HEK293 (cell line): ENCODE results near the gene PALM2AKAP2.
A peak's percentile ranks its signal among the peaks of the same experiment; 100 is the strongest.

Experiments used
- HOXC10 ChIP-seq: sonication (generic); formaldehyde crosslinking; IDR thresholded peaks from 2 replicates; pipeline ENCODE4 v1.8.1; 2023; ENCODE audit warnings: mild to moderate bottlenecking, missing genetic modification reagents
- KLF1 ChIP-seq: fragments of 450-650 bp; formaldehyde crosslinking; IDR thresholded peaks from 2 replicates; pipeline ENCODE4 v1.5.1; 2016; ENCODE audit warnings: missing biosample characterization, missing genetic modification characterization
- KLF16 ChIP-seq: fragments of 450-650 bp; formaldehyde crosslinking; IDR thresholded peaks from 2 replicates; pipeline ENCODE4 v1.5.1; 2017; ENCODE audit warnings: missing biosample characterization, missing genetic modification characterization
- KLF17 ChIP-seq: fragments of 450-650 bp; formaldehyde crosslinking; IDR thresholded peaks from 2 replicates; pipeline ENCODE4 v1.5.1; 2016; ENCODE audit warnings: missing biosample characterization, missing genetic modification characterization
- MYNN ChIP-seq: fragments of 450-650 bp; formaldehyde crosslinking; IDR thresholded peaks from 2 replicates; pipeline ENCODE4 v1.5.1; 2016; ENCODE audit warnings: missing biosample characterization, missing genetic modification characterization, borderline replicate concordance
- RBAK ChIP-seq: fragments of 450-650 bp; formaldehyde crosslinking; IDR thresholded peaks from 2 replicates; pipeline ENCODE4 v1.5.1; 2016; ENCODE audit warnings: missing biosample characterization, missing genetic modification characterization
- SCRT1 ChIP-seq: fragments of 450-650 bp; formaldehyde crosslinking; IDR thresholded peaks from 2 replicates; pipeline ENCODE4 v1.5.1; 2016; ENCODE audit warnings: missing biosample characterization, missing genetic modification characterization, borderline replicate concordance
- ZBTB49 ChIP-seq: fragments of 450-650 bp; formaldehyde crosslinking; IDR thresholded peaks from 2 replicates; pipeline ENCODE4 v1.5.1; 2016; ENCODE audit warnings: missing biosample characterization, missing genetic modification characterization, low read depth
- ZFP41 ChIP-seq: fragments of 450-650 bp; formaldehyde crosslinking; IDR thresholded peaks from 2 replicates; pipeline ENCODE4 v1.5.1; 2016; ENCODE audit warnings: missing biosample characterization, missing genetic modification characterization, borderline replicate concordance
- ZNF10 ChIP-seq: fragments of 450-650 bp; formaldehyde crosslinking; IDR thresholded peaks from 2 replicates; pipeline ENCODE4 v1.5.1; 2017; ENCODE audit warnings: missing biosample characterization, missing genetic modification characterization
- ZNF121 ChIP-seq: fragments of 450-650 bp; formaldehyde crosslinking; IDR thresholded peaks from 2 replicates; pipeline ENCODE4 v1.5.1; 2016; ENCODE audit warnings: missing biosample characterization, missing genetic modification characterization
- ZNF132 ChIP-seq: fragments of 450-650 bp; formaldehyde crosslinking; IDR thresholded peaks from 2 replicates; pipeline ENCODE4 v1.5.1; 2017; ENCODE audit warnings: missing biosample characterization, missing genetic modification characterization, borderline replicate concordance
- ZNF133 ChIP-seq: fragments of 450-650 bp; formaldehyde crosslinking; IDR thresholded peaks from 2 replicates; pipeline ENCODE4 v1.5.1; 2016; ENCODE audit warnings: missing biosample characterization, missing genetic modification characterization
- ZNF146 ChIP-seq: fragments of 450-650 bp; formaldehyde crosslinking; IDR thresholded peaks from 2 replicates; pipeline ENCODE4 v1.5.1; 2016; ENCODE audit warnings: missing biosample characterization, missing genetic modification characterization
- ZNF16 ChIP-seq: fragments of 450-650 bp; formaldehyde crosslinking; IDR thresholded peaks from 2 replicates; pipeline ENCODE4 v1.5.1; 2016; ENCODE audit warnings: low read depth, missing biosample characterization, missing genetic modification characterization
- ZNF23 ChIP-seq: fragments of 450-650 bp; formaldehyde crosslinking; IDR thresholded peaks from 2 replicates; pipeline ENCODE4 v1.5.1; 2016; ENCODE audit warnings: missing biosample characterization, missing genetic modification characterization, borderline replicate concordance
- ZNF350 ChIP-seq: fragments of 450-650 bp; formaldehyde crosslinking; IDR thresholded peaks from 2 replicates; pipeline ENCODE4 v1.5.0; 2017; ENCODE audit warnings: missing biosample characterization, mild to moderate bottlenecking, missing genetic modification characterization
- ZNF391 ChIP-seq: fragments of 450-650 bp; formaldehyde crosslinking; IDR thresholded peaks from 2 replicates; pipeline ENCODE4 v1.5.1; 2016; ENCODE audit warnings: low read depth, missing biosample characterization, missing genetic modification characterization, borderline replicate concordance
- ZNF426 ChIP-seq: fragments of 450-650 bp; formaldehyde crosslinking; IDR thresholded peaks from 2 replicates; pipeline ENCODE4 v1.5.1; 2017; ENCODE audit warnings: missing biosample characterization, missing genetic modification characterization, mild to moderate bottlenecking, inconsistent platforms, moderate library complexity
- ZNF530 ChIP-seq: fragments of 450-650 bp; formaldehyde crosslinking; IDR thresholded peaks from 2 replicates; pipeline ENCODE4 v1.5.1; 2016; ENCODE audit warnings: low read depth, missing biosample characterization, missing genetic modification characterization
- ZNF596 ChIP-seq: fragments of 450-650 bp; IDR thresholded peaks from 2 replicates; pipeline ENCODE4 v1.5.0; 2018; ENCODE audit warnings: missing biosample characterization, mild to moderate bottlenecking, missing genetic modification characterization, moderate library complexity
- ZNF600 ChIP-seq: fragments of 450-650 bp; formaldehyde crosslinking; IDR thresholded peaks from 2 replicates; pipeline ENCODE4 v1.5.1; 2016; ENCODE audit warnings: missing biosample characterization, missing genetic modification characterization
- ZNF621 ChIP-seq: fragments of 450-650 bp; formaldehyde crosslinking; IDR thresholded peaks from 2 replicates; pipeline ENCODE4 v1.5.1; 2017; ENCODE audit warnings: missing biosample characterization, missing genetic modification characterization
- ZNF626 ChIP-seq: fragments of 450-650 bp; sonication (Bioruptor Pico); formaldehyde crosslinking; IDR thresholded peaks from 2 replicates; pipeline ENCODE4 v1.5.1; 2018; ENCODE audit warnings: missing biosample characterization, missing genetic modification characterization, inconsistent platforms
- ZNF645 ChIP-seq: fragments of 450-650 bp; formaldehyde crosslinking; IDR thresholded peaks from 2 replicates; pipeline ENCODE4; 2016; ENCODE audit warnings: missing biosample characterization, missing genetic modification characterization
- ZNF658 ChIP-seq: fragments of 450-650 bp; formaldehyde crosslinking; IDR thresholded peaks from 2 replicates; pipeline ENCODE4; 2016; ENCODE audit warnings: missing biosample characterization, missing genetic modification characterization
- ZNF664 ChIP-seq: fragments of 450-650 bp; formaldehyde crosslinking; IDR thresholded peaks from 2 replicates; pipeline ENCODE4 v1.5.1; 2016; ENCODE audit warnings: missing biosample characterization, missing genetic modification characterization
- ZNF677 ChIP-seq: fragments of 450-650 bp; IDR thresholded peaks from 2 replicates; pipeline ENCODE4 v1.5.0; 2018; ENCODE audit warnings: missing biosample characterization, mild to moderate bottlenecking, missing genetic modification characterization, moderate library complexity
- ZNF768 ChIP-seq: fragments of 450-650 bp; formaldehyde crosslinking; IDR thresholded peaks from 2 replicates; pipeline ENCODE4 v1.5.1; 2018; ENCODE audit warnings: missing biosample characterization, mild to moderate bottlenecking, missing genetic modification characterization
- ZSCAN23 ChIP-seq: fragments of 450-650 bp; formaldehyde crosslinking; IDR thresholded peaks from 2 replicates; pipeline ENCODE4 v1.5.1; 2016; ENCODE audit warnings: missing biosample characterization, missing genetic modification characterization
- TF ChIP-seq, protein P1 (sequence below): fragments of 450-650 bp; formaldehyde crosslinking; IDR thresholded peaks from 2 replicates; pipeline ENCODE4 v1.5.1; 2016; ENCODE audit warnings: missing biosample characterization, missing genetic modification characterization, borderline replicate concordance
- TF ChIP-seq, protein P2 (sequence below): fragments of 450-650 bp; IDR thresholded peaks from 2 replicates; pipeline ENCODE4 v1.5.1; 2018; ENCODE audit warnings: missing biosample characterization, missing genetic modification characterization
- TF ChIP-seq, protein P3 (sequence below): fragments of 450-650 bp; formaldehyde crosslinking; IDR thresholded peaks from 2 replicates; pipeline ENCODE4 v1.5.1; 2016; ENCODE audit warnings: missing biosample characterization, missing genetic modification characterization

Gene PALM2AKAP2

GRCh38 chr9:109816490-109816889 lies 36.5 kb downstream of the PALM2AKAP2 start (continued):
- TF ChIP-seq ZNF350 (tag by site-specific recombination) (no peak), ZNF621 (tag by site-specific recombination) (no peak), SCRT1 (tag by site-specific recombination) (no peak), HOXC10 (no peak), ZNF768 (no peak), ZNF10 (tag by site-specific recombination) (peak; percentile 92), RBAK (tag by site-specific recombination) (no peak), KLF1 (tag by site-specific recombination) (no peak), ZSCAN23 (peak; percentile 87; the same call in 1 of the 2 replicates), ZNF121 (tag by site-specific recombination) (no peak), ZNF596 (no peak), ZFP41 (tag by site-specific recombination) (no peak), KLF16 (tag by site-specific recombination) (peak; percentile 73; the same call in 1 of the 2 replicates), ZNF146 (tag by site-specific recombination) (no peak), MYNN (tag by site-specific recombination) (no peak; the same call in 1 of the 2 replicates), ZNF664 (no peak), ZNF16 (tag by site-specific recombination) (no peak), ZNF426 (no peak), ZNF391 (peak; percentile 44; the same call in 1 of the 2 replicates), ZNF658 (no peak), ZNF132 (tag by site-specific recombination) (no peak), ZNF23 (tag by site-specific recombination) (no peak), ZNF677 (no peak), ZBTB49 (tag by site-specific recombination) (no peak), KLF17 (tag by site-specific recombination) (0 out of 2 replicates have a peak, but pooled peaks have one; percentile 58), ZNF626 (no peak), ZNF600 (tag by site-specific recombination) (peak; percentile 91), ZNF133 (no peak), ZNF530 (no peak), ZNF645 (tag by site-specific recombination) (no peak)
- TF ChIP-seq, protein P1, sequence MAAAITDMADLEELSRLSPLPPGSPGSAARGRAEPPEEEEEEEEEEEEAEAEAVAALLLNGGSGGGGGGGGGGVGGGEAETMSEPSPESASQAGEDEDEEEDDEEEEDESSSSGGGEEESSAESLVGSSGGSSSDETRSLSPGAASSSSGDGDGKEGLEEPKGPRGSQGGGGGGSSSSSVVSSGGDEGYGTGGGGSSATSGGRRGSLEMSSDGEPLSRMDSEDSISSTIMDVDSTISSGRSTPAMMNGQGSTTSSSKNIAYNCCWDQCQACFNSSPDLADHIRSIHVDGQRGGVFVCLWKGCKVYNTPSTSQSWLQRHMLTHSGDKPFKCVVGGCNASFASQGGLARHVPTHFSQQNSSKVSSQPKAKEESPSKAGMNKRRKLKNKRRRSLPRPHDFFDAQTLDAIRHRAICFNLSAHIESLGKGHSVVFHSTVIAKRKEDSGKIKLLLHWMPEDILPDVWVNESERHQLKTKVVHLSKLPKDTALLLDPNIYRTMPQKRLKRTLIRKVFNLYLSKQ (tag by site-specific recombination): no peak
- TF ChIP-seq, protein P2, sequence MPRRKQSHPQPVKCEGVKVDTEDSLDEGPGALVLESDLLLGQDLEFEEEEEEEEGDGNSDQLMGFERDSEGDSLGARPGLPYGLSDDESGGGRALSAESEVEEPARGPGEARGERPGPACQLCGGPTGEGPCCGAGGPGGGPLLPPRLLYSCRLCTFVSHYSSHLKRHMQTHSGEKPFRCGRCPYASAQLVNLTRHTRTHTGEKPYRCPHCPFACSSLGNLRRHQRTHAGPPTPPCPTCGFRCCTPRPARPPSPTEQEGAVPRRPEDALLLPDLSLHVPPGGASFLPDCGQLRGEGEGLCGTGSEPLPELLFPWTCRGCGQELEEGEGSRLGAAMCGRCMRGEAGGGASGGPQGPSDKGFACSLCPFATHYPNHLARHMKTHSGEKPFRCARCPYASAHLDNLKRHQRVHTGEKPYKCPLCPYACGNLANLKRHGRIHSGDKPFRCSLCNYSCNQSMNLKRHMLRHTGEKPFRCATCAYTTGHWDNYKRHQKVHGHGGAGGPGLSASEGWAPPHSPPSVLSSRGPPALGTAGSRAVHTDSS (tag by site-specific recombination): no peak
- TF ChIP-seq, protein P3, sequence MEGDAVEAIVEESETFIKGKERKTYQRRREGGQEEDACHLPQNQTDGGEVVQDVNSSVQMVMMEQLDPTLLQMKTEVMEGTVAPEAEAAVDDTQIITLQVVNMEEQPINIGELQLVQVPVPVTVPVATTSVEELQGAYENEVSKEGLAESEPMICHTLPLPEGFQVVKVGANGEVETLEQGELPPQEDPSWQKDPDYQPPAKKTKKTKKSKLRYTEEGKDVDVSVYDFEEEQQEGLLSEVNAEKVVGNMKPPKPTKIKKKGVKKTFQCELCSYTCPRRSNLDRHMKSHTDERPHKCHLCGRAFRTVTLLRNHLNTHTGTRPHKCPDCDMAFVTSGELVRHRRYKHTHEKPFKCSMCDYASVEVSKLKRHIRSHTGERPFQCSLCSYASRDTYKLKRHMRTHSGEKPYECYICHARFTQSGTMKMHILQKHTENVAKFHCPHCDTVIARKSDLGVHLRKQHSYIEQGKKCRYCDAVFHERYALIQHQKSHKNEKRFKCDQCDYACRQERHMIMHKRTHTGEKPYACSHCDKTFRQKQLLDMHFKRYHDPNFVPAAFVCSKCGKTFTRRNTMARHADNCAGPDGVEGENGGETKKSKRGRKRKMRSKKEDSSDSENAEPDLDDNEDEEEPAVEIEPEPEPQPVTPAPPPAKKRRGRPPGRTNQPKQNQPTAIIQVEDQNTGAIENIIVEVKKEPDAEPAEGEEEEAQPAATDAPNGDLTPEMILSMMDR (tag by site-specific recombination): no peak
